GM21360 (cell line): ENCODE data around the gene MIF4GD.
"Not testable (repeated sequence)": the region's sequence is repeated elsewhere in the genome, so short reads cannot be mapped to it uniquely, and the experiment has no call there.

Experiments used
- ATAC-seq: cut with Tn5 transposase; IDR thresholded peaks from one replicate; pipeline ENCODE4 v1.9.1; 2021; ENCODE audit warnings: mild to moderate bottlenecking, moderate library complexity; ENCODE audit not compliant: unreplicated experiment

MIF4GD gene

GRCh38 chr17:75262112-75262606 lies 8.9 kb downstream of the MIF4GD start:
- ATAC-seq, result no peak

GRCh38 chr17:75261336-75262111 lies 9.5 kb downstream of the MIF4GD start, which contains the start of the genes GGA3 and MRPS7:
Gene GGA3 (minus strand): TSS chr17:75261606. CDS start chr17:75261587, 19 bp downstream.
Gene MRPS7 (plus strand): TSS chr17:75261879. CDS start chr17:75261901, 22 bp downstream.
- peak; percentile 87 for ATAC-seq

GRCh38 chr17:75260641-75261335 lies 10.2 kb downstream of the MIF4GD start:
- peak; percentile 15 for ATAC-seq

- not testable (repeated sequence) for ATAC-seq
Observed at GRCh38 chr17:75257228-75257627, 13.8 kb downstream of the MIF4GD start.

GRCh38 chr17:75255954-75256698 lies 14.9 kb downstream of the MIF4GD start:
- ATAC-seq, result not testable (repeated sequence)

GRCh38 chr17:75252039-75252816 lies 18.8 kb downstream of the MIF4GD start:
- ATAC-seq, result no peak

- ATAC-seq, result peak; percentile 81
Observed at GRCh38 chr17:75250009-75250471, 21.0 kb downstream of the MIF4GD start.

GRCh38 chr17:75249564-75249963 lies 21.5 kb downstream of the MIF4GD start:
- no peak for ATAC-seq

- no peak for ATAC-seq
Observed at GRCh38 chr17:75246404-75246803, 24.6 kb downstream of the MIF4GD start.

GRCh38 chr17:75245011-75245410 lies 26.0 kb downstream of the MIF4GD start:
- no peak for ATAC-seq

- ATAC-seq, result no peak
Observed at GRCh38 chr17:75244133-75244866, 26.7 kb downstream of the MIF4GD start.

GRCh38 chr17:75242461-75243042 lies 28.5 kb downstream of the MIF4GD start:
- no peak for ATAC-seq

GRCh38 chr17:75241996-75242460 lies 29.0 kb downstream of the MIF4GD start:
- no peak for ATAC-seq

- no peak for ATAC-seq
Observed at GRCh38 chr17:75241502-75241901, 29.5 kb downstream of the MIF4GD start.

GRCh38 chr17:75241143-75241430 lies 29.9 kb downstream of the MIF4GD start:
- no peak for ATAC-seq

GRCh38 chr17:75240394-75241142 lies 30.5 kb downstream of the MIF4GD start:
- ATAC-seq, result no peak

GRCh38 chr17:75239778-75240393 lies 31.1 kb downstream of the MIF4GD start:
- no peak for ATAC-seq

- no peak for ATAC-seq
Observed at GRCh38 chr17:75239214-75239613, 31.8 kb downstream of the MIF4GD start.
